Right cardiac atrium (tissue), 5 donors: ENCODE results near the gene ZBTB25. TPM values are rescaled to one million over a fixed set of nuclear protein-coding genes. Genes with fewer than 3 reads are reported as not detected.

Source experiments
- ATAC-seq, 2 donors: fragments of 200-7000 bp; cut with Tn5 transposase; one replicate each; pipeline versions ENCODE4 v1.8.0 to v1.9.1; 2020; ENCODE audit warnings: moderate library complexity in 2 of 2, mild to moderate bottlenecking in 1 of 2
- DNase-seq, 3 donors: peaks; one replicate each; pipeline ENCODE4 v3.0.0-alpha.2; 2020
- H3K27ac ChIP-seq: one replicate; pipeline ENCODE4 v1.5.1; 2013; ENCODE audit warnings: mild to moderate bottlenecking, low read length, control low read depth, moderate library complexity
- H3K27me3 ChIP-seq: one replicate; pipeline ENCODE4 v1.6.1; 2013; ENCODE audit not compliant: control insufficient read depth, insufficient read depth
- H3K4me1 ChIP-seq: one replicate; pipeline ENCODE4 v1.6.1; 2013; ENCODE audit warnings: low read length; ENCODE audit not compliant: control insufficient read depth, insufficient read depth
- H3K4me3 ChIP-seq: one replicate; pipeline ENCODE4 v1.5.1; 2013; ENCODE audit warnings: low read length, control low read depth
- H3K9me3 ChIP-seq: one replicate; pipeline ENCODE4 v1.6.1; 2013; ENCODE audit warnings: low read length; ENCODE audit not compliant: control insufficient read depth
- WGBS: extraction: QIAGEN DNeasy Blood & Tissue Kit; methylation state at CpG from one replicate; pipeline ENCODE4 v1.1.7; 2013; 5-methylcytosine and 5-hydroxymethylcytosine counted together
- intact Hi-C, 4 donors: fragments of 100-400 bp; cut with DNase I; formaldehyde crosslinking; loops; one replicate each; pipeline versions ENCODE4 v1.11.0 to v1.14.0; 2022 to 2023
- polyA plus RNA-seq: library from polyadenylated mRNA; stranded (reverse); fragments of 200-250 nt; gene quantifications from one replicate; pipeline ENCODE4 v1.2.3, GENCODE V29; 2013
- total RNA-seq, 4 donors: library from RNA; stranded (reverse); fragmentation: NEBNext Ultra II Directional; extraction: Animal tissue kit (Norgen Biotek cat#: 25700); gene quantifications; one replicate each; pipeline ENCODE4 v1.2.1, GENCODE V29; 2021
- donor health status: healthy with polysubstance abuse.
- donor health status: DM: no; HTN: yes; CAD: no.
- donor health status: DM: no; HTN: no; CAD: no.
- donor health status: DM: no; HTN: yes; CAD: no; lungs with severe emphysema.
- donor health status: DM: yes; HTN: yes; CAD: no.

ZBTB25 gene
- total and polyA plus RNA-seq, 5 donors: 8.0 to 18.4 (median 15.7) TPM

DNA sequence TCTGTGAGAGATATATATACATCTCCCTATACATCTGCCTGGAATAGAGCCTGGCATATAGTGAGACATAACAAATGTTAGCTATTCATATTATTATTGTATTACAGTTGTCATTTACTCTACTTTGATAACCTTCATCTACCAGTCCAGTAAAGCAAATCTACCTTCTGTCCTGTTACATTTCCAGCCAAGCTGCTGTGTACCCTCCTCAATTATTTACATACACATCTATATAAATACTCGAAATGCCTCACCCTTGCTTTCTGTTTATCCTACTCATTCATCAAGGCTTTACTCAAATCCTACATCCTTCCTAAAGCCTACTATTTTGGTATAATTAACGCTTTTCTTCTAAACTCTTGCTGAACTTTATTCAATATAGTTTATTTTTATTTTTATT is 9.6 kb upstream of the ZBTB25 start:
- Histone ChIP-seq H3K27me3 (no peaks in the 10 kb centered on the region), H3K4me1 (no peaks in the 10 kb centered on the region), H3K27ac (no peak overlapping the region), H3K4me3 (no peak overlapping the region), H3K9me3 (no peaks in the 10 kb centered on the region)
- no peak for ATAC-seq
- no peak for DNase-seq
- intact Hi-C loops: no loop called here
- 93% methylated on average over 2 of the region's 2 CpGs for WGBS

DNA sequence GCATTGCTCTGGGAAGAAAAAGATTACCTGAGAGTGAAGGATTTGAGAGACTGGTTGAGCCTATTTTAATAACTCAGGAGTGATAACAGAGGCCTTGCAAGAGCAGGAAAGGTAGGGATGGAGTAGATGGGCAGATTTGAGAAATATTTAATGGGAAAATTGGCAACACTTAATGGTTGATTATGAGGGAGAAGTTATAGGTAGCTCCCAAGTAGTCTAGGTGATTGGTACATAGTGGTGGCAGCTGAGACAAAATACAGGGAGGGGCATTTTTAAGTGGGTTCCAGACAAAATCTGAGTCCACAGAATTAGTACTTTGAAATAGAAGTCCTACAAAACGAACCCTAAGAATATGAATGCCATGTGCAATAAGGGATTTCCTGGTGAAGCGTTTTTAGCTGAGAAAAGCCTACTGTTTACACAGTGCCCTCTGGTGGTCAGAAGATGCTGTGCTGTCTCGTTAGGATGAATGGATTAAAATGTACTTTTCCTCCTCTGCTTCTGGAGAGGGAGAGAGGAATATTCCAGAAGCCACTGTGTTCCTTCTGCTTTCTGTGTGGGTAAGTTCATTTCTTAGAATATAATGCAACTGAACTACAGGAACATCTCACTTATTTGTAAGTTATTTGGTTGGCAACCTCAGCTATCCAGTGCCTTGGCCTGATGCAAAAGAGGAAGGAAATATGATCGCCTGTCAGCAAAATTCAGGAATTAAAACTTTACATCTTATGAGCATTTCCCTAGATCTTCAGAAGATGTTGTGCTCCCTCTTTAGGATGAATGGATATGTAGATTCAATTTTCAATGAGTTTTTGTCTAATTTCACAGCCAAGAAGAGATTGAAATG is 7.4 kb upstream of the ZBTB25 start:
- peaks cover 2% of the 10 kb centered on the region for H3K4me1 ChIP-seq
- no peaks in the 10 kb centered on the region for H3K9me3 ChIP-seq
- DNase-seq (peak in 2 of 3 donors; percentile 41 to 70), ATAC-seq (peak in 1 of 2 donors; percentile 69)
- no peak overlapping the region for H3K4me3 ChIP-seq
- H3K27me3 ChIP-seq: no peaks in the 10 kb centered on the region
- intact Hi-C loops: no loop called here
- 18% methylated on average over 4 of the region's 4 CpGs for WGBS
- H3K27ac ChIP-seq: no peak overlapping the region

DNA sequence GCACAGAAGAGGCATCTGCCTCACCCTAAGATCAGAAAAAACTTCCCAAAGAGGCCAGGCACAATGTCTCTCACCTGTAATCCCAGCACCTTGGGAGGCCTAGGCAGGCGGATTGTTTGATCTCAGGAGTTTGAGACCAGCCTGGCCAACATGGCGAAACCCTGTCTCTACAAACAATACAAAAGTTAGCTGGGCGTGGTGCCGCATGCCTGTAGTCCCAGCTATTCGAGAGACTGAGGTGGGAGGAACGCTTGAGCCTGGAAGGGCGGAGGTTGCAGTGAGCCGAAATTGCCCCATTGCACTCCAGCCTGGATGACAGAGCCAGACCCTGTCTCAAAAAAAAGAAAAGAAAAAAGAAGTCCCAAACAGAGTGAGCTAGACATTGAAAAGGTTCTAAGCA is 5.4 kb upstream of the ZBTB25 start:
- H3K4me1 ChIP-seq: peaks cover 2% of the 10 kb centered on the region
- no peaks in the 10 kb centered on the region for H3K9me3 ChIP-seq
- no peak for DNase-seq
- ATAC-seq: no peak
- H3K27ac ChIP-seq: no peak overlapping the region
- 87% methylated on average over 8 of the region's 8 CpGs for WGBS
- H3K4me3 ChIP-seq: no peak overlapping the region
- intact Hi-C loops: loop anchor here in 1 of 4 donors (10.0 kb wide), 1 partner anchor 164 kb away; no protein-coding TSS in a partner anchor
- H3K27me3 ChIP-seq: no peaks in the 10 kb centered on the region

DNA sequence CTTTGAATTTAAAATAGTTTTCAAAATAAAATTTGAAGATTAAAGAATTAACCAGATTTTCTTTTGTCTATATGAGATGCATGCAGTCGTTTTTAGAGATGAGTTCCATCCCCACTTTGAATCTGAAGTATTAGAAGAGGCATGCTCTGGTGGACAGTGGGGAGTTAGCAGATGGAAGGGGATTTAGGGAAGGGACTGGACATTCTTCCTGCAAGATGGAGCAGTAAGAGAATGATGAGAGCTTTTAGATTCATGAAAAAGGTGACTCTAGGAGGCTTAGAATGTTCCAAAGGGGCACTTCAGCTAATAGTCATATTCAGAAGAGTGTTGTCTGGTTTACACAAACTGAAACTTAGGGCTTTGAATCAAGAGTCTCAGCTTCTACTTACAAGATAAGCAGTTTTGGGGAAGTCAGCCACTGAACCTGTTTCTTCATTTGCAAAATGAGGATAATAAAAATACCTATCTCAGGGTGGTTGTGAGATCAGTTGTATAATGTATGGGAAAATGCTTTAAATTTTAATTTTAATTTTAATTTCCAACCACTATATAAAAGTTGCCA is 4.7 kb upstream of the ZBTB25 start:
- ATAC-seq (no peak), DNase-seq (no peak)
- peaks cover 2% of the 10 kb centered on the region for H3K4me1 ChIP-seq
- H3K27ac ChIP-seq: no peak overlapping the region
- WGBS: 36% methylated on average over 1 of the region's 1 CpG
- no peak overlapping the region for H3K4me3 ChIP-seq
- no peaks in the 10 kb centered on the region for H3K27me3 ChIP-seq
- no peaks in the 10 kb centered on the region for H3K9me3 ChIP-seq
- intact Hi-C loops: loop anchor here in 1 of 4 donors (10.0 kb wide), 1 partner anchor 163 kb away; no protein-coding TSS in a partner anchor

DNA sequence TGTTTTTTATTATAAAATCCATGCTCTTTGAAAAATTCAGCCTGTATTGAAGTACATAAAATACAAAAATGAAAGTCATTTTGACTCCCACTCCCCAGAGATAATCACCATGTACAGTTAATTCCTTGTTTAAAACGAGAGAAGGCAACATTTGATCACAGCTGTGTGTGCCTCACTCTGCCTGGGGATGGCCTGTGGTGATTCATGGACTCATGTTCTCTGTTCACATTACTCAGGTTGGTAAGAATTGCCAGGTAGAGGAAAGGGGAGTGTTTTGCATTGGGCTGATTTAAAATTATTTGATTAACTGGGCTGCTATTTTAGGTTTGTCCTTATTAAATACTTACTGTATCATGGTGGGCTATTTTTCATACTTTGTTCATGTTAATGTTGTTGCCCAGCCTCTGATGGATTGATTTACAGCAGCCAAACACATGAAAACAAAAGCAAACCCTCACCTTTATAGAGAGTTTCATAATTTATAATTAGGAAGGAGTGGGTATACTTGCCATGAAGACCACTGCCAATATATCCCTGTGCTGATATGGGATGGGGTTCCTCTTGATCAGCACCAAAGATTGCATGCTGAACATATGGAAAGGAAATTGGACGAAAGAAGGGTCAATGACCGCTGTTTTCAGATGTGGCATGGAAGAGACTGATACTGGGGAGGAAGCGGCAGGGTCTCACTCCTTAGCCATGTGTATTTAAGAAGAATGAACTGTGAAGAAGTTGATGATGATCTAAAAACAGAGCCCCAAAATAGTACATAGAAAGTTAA is 3.9 kb upstream of the ZBTB25 start:
- Histone ChIP-seq H3K4me1 (peaks cover 3% of the 10 kb centered on the region), H3K9me3 (no peaks in the 10 kb centered on the region), H3K27me3 (no peaks in the 10 kb centered on the region), H3K27ac (no peak overlapping the region), H3K4me3 (no peak overlapping the region)
- intact Hi-C loops: loop anchor here in 1 of 4 donors (10.0 kb wide), 1 partner anchor 163 kb away; no protein-coding TSS in a partner anchor
- WGBS: 65% methylated on average over 4 of the region's 4 CpGs
- DNase-seq (no peak), ATAC-seq (no peak)

DNA sequence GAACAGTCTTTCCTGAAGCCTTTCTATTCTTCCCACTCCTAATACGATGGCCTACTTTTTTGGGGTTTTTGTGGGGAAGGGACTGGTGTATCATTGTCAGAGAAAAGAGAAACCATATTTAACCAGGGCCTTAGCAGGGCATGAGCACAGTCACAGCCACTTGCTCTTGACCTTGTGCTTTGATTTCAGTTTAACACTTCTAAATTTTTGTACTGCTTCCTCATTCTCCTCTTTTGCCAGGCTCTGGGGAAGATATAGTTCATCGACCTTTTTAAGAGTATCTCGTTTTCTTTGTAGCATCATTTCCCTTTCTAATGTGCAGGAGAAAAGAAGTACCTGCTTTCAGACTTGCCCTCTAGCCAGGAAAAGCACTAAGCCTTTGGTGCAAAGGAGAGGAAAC is 3.1 kb upstream of the ZBTB25 start:
- WGBS: 21% methylated on average over 3 of the region's 3 CpGs
- intact Hi-C loops: loop anchor here in 1 of 4 donors (10.0 kb wide), 1 partner anchor 162 kb away; no protein-coding TSS in a partner anchor
- no peaks in the 10 kb centered on the region for H3K9me3 ChIP-seq
- H3K4me3 ChIP-seq: peak overlapping the region; percentile 15
- peaks cover 8% of the 10 kb centered on the region for H3K4me1 ChIP-seq
- DNase-seq (no peak), ATAC-seq (no peak)
- H3K27me3 ChIP-seq: no peaks in the 10 kb centered on the region
- H3K27ac ChIP-seq: no peak overlapping the region

DNA sequence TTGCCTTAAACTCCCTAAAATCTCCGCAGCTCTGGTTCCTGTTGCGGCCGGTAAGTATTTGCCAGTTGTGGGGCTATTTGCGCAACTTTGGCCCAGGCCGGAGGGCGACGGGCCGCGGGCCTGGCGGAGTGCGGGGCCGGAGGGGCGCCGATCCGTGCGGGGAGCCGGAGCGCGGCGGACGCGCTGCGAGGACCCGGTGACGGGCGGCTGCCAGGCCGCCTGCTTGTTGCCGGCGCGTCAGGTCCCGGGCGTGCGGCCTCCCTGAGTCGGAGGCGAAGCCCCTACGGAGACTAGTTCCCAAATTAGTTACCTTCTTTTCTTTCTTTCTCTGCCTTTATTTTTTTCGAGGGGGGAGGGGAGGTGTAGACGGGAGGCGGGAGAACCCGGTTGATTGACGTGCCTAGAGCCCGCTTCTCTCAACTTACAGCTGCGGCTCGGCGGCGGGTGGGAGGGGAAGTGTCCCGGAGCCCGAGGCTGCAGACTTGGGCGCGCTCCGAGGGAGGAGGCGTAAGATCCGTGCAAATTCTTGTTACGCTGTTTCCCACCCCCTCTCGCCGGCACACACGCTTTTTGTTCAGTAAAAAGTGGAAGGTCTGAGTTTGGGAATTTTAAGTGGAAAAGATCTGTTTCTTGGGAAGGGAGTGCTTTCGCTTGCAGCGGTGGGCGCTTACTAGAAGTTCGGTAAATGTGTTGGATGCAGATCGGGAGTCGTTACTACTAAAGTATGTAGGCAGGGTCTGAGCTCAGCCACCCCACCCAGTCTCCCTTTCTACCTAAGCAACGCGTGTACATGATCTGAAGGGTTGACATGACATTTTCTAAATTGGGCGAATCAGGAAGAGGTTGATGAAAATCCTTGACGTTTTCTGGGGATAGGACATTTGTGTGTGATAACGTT is 1.5 kb upstream of the ZBTB25 start:
- DNase-seq (peak; percentile 91 to 97 (median 96)), ATAC-seq (peak; percentile 58 to 65)
- Histone ChIP-seq H3K9me3 (no peaks in the 10 kb centered on the region), H3K27ac (peak overlapping the region; percentile 98), H3K4me1 (peaks cover 11% of the 10 kb centered on the region), H3K27me3 (no peaks in the 10 kb centered on the region), H3K4me3 (peak overlapping the region; percentile 65)
- intact Hi-C loops: loop anchor here in 1 of 4 donors (10.0 kb wide), 1 partner anchor 160 kb away; no protein-coding TSS in a partner anchor
- WGBS: under 1% methylated on average over 68 of the region's 68 CpGs

DNA sequence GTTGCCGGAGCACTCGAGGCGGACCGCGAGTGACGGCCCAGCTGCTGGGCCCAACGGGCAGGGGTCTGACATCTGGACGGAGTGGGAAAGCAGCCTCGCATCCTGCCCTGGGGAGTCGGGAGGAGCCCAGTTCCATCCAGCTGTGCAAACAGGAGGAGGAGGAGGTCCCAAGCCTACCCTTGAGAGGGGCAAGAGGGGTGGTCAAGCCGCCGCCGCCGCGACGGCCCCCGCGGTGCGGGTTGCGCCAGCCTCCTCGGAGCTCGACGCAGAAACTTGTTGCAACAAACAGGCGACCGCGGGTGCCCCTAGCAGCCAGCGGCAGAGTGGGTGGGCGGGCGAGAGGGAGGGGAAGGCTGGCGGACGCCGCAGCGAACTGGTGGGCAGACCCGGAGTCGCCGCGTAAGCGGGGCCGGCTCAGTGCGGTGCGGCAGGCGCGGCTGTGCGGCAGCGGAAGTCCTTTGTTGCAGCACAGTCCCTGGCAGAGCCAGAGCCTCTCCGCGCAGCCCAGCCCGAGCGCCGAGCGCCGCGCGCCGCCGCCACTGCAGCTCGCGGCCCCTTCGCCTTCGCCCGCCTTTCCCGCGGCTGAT is 765 bp upstream of the ZBTB25 start, which contains the start of gene ZBTB1:
Gene ZBTB1, plus strand, starts transcription at position 461 of the 587 bp plus-strand sequence. CDS start 16,735 bp downstream, outside the sequence.
- WGBS: under 1% methylated on average over 63 of the region's 63 CpGs
- Histone ChIP-seq H3K27ac (peak within 1 kb of the TSS; percentile 98), H3K9me3 (no peaks in the 10 kb centered on the region), H3K4me1 (peaks cover 11% of the 10 kb centered on the region), H3K4me3 (peak within 1 kb of the TSS; percentile 65), H3K27me3 (no peaks in the 10 kb centered on the region)
- intact Hi-C loops: loop anchor here in 1 of 4 donors (10.0 kb wide), 1 partner anchor 160 kb away; no protein-coding TSS in a partner anchor
- ATAC-seq (peak; percentile 75 to 77), DNase-seq (peak; percentile 90 to 96 (median 95))

DNA sequence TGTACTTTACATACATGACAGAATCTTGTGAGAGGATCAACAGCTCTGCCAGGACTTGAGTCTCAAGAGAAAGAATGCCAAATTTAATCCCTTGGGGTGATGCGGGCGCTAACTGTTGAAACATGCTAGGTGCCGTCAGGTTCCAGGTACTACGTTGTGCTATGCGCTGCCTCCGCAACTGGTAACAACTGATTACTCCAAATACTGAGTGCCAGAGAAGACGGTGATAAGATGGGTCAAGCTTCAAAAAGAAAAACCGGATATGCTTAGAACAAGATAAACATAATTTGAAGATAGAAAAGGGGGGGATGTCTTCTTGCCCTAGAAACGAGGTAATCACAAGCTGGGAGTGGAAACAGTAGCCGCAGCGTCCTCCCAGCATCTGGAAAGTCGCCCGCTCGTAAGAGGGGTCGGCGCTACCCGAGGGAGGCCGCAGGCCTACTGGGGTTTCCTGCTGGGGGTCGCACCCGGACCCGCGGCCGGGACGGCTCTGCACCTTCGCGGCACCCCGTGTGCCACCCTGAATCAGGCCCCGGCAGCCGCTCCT is 678 bp downstream of the ZBTB25 start:
- Histone ChIP-seq H3K9me3 (no peaks in the 10 kb centered on the region), H3K4me1 (peaks cover 11% of the 10 kb centered on the region), H3K27me3 (no peaks in the 10 kb centered on the region), H3K4me3 (peak overlapping the region; percentile 65), H3K27ac (peak overlapping the region; percentile 98)
- intact Hi-C loops: loop anchor here in 1 of 4 donors (10.0 kb wide), 1 partner anchor 158 kb away; no protein-coding TSS in a partner anchor
- under 1% methylated on average over 29 of the region's 29 CpGs for WGBS
- ATAC-seq (no peak), DNase-seq (no peak)
